NOMO-1 (cell line): ENCODE results near the gene OR51B6.
"Not testable (repeated sequence)": the region's sequence is repeated elsewhere in the genome, so short reads cannot be mapped to it uniquely, and the experiment has no call there.

ENCODE experiments used
- DNase-seq, 2 experiments: peaks; one replicate each; lab custom pipeline; 2025; ENCODE audit not compliant: unreplicated experiment in 2 of 2; lab: John Stamatoyannopoulos, UW

Gene OR51B6, protein sequence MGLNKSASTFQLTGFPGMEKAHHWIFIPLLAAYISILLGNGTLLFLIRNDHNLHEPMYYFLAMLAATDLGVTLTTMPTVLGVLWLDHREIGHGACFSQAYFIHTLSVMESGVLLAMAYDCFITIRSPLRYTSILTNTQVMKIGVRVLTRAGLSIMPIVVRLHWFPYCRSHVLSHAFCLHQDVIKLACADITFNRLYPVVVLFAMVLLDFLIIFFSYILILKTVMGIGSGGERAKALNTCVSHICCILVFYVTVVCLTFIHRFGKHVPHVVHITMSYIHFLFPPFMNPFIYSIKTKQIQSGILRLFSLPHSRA

DNA sequence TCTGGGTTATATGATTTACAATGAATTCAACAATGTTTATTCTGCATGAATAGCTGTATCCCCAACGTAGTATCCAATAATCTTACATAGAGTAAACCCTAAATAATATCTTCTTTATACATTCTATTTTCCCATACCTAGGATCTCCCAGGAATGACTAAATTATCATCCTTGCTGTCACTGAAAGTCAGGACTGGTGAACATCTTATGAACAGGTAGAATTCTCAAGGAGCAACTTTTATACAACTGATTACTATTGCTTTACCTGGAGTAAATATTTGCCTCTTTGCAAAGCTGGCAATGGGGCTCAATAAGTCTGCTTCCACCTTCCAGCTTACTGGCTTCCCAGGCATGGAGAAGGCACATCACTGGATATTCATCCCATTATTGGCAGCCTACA lies at the start of gene OR51B6:
TSS of gene OR51B6 (plus strand) at position 301 of the 400 bp plus-strand sequence. CDS start at position 301, 0 bp downstream.
- DNase-seq, result no peak

DNA sequence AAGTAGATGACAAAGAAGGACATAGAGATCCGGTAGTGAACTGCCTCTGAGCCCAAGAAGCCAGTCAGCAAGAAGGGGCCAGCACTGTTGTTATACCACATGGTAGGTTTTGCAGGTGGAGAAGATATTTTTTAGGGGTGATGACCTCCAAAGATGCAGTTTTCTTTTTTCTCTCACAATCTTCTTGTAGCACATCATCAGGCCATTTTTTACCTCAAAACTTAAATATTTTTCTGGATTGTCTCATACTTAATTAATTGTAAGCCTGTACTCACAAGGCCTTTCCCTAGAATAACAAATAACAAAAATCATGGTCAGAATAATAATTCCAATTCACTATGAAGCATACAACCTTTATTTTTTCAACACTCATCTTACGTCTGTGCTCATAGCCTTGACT lies 49.5 kb upstream of the OR51B6 start, which contains the start of gene OR51B4:
TSS of gene OR51B4 (minus strand) at position 101 of the 400 bp plus-strand sequence. CDS start at position 101, 0 bp downstream.
- DNase-seq, result no peak

DNA sequence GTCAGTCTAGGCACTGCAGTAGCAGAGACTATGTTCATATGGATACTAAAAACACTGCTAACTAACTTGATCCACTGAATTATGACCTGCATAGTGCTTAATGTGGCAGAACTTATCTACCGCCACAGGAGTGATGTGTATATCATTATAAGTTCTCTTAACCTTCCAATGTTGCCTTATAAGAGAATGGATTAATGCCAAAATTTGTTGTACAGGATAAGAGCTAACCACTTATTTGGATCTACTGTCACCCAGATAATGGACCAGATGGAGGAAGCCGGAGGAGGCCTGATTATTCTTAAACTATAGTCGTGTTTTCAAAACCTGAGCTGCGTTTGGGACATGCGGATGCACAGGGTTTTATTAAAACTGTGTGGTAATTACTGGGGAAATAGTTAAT lies 47.7 kb upstream of the OR51B6 start:
- no peak for DNase-seq

DNA sequence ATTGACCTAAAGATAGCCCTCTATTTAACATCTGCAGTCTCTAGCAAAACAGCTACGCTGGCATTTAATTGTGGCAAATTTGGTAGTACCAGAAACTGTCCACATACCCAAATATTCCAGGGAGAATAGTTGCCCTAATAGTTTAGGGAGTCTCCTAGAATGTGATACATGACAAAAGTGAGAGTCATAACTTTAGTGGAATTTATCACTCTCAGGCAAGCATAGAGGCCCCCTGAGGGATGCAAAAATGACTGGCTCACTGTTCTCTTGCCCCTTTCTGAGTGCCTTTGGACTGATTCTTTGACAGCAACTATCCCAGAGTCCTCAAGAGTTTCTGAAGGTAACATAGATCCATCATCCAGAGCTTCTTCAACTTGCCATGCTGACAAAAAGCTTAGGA lies 47.3 kb upstream of the OR51B6 start:
- no peak for DNase-seq

DNA sequence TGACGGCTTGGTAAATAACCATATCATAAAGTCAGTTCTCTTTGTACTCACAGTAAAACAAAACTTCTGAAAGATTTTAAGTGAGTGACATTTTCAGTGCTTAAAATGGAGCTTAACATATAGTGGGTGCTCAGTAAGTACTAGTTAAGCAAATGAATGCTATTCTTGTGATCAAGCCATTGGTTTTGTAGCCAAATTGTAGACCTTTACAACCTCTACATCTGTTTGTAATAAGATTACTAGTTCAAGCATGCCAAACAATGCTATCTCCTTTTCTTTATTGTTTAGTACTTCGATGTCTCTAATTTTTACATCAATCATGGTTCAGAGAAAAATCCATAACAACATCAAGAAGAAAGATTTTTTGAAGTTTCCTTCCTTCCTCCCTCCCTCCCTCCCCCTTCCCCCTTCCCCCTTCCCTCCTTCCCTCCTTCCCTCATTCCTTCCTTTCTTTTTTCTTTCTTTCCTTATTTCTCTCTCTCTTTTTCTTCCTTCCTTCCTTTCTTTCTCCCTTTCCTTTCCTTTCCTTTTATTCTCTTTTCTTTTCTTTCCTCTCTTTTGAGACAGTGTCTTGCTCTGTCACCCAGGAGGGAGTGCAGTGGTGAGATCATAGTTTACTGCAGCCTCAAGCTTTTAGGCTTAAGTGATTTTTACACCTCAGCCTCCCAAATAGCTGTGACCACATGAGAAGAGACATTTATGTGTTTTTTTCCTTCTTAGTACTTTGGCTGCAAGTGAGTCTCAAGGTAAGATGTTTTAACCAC lies 43.9 kb upstream of the OR51B6 start:
- DNase-seq, result no peak

DNA sequence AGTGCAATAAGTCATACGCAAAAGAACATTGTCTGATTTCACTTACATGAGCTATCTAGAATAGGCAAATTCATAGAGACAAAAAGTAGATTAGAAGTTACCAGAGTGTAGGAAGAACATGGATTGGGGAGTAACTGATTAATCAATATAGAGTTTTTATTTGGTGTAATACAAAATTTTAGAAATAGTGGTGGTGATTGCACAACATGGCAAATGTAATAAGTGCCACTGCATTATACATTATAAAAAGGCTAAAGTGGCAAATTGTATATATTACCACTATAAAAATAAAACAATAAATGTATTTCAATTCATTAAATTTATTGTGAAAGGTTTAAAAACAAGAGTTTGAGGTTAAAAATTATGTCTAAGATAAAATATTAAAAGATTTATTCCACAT lies 40.9 kb upstream of the OR51B6 start:
- no peak for DNase-seq

DNA sequence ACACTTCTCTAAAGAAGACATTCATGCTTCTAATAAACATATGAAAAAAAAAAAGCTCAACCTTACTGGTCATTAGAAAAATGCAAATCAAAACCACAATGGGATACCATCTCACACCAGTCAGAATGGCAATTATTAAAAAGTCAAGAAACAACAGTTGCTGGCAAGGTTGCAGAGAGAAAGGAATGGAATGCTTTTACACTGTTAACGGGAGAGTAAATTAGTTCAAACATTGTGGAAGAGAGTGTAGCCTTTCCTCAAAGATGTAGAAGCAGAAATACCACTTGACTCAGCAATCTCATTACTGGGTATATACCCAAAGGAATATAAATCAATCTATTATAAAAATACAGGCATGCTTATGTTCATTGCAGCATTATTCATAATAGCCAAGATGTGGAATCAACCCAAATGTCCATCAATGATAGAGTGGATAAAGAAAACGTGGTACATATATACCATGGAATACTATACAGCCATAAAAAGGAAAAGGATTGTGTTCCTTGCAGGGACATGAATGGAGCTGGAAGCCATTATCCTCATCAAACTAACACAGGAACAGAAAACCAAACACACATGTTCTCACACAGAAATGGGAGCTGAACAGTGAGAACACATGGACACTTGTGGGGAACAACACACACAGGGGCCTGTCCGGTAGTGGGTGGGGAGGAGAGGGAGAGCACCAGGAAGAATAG lies 37.8 kb upstream of the OR51B6 start:
- not testable (repeated sequence) for DNase-seq

GRCh38 chr11:5317292-5317691 lies 34.0 kb upstream of the OR51B6 start:
- no peak for DNase-seq

GRCh38 chr11:5324197-5324596 lies 27.1 kb upstream of the OR51B6 start, which contains the start of gene OR51B2:
OR51B2 (minus strand) TSS chr11:5324297; CDS start chr11:5324297, 0 bp downstream.
- DNase-seq, result no peak

DNA sequence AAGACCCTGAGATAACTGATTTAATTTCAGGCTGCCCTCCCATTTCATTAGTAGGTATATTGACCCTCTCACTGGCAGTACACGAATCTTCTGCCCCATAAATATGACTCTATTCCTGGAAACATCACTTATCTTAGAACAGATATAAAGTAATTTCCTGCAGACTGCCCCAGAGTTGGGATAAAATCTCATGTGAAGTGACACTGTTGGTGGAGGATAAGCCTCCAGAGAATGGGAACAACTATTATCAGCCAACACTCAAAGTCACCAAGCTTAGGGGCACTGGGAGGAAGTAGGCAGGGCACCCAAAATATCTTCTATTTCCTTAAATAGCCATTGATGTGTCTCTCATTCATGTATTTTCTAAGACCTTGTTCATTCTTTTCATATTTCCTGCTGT lies 16.1 kb upstream of the OR51B6 start:
- no peak for DNase-seq

DNA sequence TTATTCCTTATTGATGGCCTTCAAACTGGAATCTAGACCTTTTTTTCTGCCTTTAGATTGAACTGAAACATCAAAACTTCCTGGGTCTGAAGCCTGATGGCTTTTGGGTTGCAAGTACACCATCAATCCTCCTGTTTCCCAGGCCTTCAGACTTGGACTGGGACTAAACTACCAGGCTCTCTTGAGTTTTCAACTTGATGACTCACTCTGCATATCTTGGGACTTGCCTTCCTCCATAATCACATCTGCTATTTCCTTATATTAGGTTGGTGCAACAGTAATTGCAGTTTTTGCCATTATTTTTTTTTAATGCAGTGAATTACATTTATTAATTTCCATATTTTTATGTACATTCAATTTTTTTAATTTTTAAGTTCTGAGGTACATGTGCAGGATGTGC lies 15.0 kb upstream of the OR51B6 start:
- DNase-seq, result no peak

DNA sequence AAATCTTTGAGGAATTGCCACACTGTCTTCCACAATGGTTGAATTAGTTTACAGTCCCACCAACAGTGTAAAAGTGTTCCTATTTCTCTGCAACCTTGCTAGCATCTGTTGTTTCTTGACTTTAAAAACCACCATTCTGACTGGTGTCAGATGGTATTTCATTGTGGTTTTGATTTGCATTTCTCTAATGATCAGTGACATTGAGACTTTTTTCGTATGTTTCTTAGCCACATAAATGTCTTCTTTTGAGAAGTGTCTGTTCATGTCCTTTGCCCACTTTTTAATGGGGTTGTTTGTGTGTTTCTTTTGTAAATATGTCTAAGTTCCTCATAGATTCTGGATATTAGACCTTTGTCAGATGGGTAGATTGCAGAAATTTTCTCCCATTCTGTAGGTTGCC lies 14.1 kb upstream of the OR51B6 start:
- DNase-seq, result not testable (repeated sequence)

DNA sequence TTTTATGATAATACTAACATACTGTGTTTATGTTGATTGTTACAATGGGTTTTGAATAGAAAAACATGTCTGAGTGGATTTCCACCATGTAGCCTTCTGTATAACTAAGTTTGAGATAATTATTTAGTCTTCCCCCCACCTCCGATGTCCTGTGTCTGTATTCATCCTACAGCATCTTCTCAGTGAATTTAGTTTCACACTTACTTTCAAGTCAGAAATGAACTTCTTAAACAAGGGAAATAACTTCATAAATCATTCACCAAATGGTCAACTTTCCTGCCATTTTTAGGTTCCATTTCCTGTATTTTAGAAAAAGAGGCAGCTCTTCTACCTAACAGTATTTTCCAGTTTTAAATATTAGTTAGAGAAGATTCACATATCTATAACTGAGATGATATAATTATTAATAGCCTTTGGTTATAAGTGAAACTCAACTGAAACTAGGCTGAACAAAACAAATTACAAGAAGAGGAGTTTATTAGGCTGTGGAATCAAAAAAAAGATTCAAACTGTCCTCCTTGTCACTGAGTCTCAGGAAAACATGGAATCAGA lies 11.5 kb upstream of the OR51B6 start:
- DNase-seq, result no peak

GRCh38 chr11:5343474-5344335 lies 7.6 kb upstream of the OR51B6 start, which contains the start of gene OR51B5:
OR51B5 (minus strand) TSS chr11:5343524; CDS start chr11:5343524, 0 bp downstream.
- DNase-seq, result no peak

DNA sequence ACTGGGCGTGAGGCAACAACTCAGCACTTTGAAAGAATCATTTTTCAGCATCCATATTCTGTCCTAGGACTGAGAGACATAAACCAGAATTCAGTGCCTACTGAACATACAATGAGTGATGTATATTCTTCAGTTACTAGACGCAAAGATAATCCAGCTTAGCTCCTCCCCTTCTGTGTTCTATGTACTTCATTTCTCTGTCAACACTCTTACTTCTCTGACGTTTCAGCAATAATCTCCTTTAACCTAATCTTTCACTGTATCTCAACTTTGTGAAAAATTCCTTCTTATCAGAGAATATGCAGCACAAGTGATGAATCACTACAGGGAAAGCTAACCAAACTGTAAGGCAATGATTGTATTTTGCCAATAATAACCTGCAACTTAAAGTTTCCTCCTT lies 5.5 kb upstream of the OR51B6 start:
- DNase-seq, result no peak

DNA sequence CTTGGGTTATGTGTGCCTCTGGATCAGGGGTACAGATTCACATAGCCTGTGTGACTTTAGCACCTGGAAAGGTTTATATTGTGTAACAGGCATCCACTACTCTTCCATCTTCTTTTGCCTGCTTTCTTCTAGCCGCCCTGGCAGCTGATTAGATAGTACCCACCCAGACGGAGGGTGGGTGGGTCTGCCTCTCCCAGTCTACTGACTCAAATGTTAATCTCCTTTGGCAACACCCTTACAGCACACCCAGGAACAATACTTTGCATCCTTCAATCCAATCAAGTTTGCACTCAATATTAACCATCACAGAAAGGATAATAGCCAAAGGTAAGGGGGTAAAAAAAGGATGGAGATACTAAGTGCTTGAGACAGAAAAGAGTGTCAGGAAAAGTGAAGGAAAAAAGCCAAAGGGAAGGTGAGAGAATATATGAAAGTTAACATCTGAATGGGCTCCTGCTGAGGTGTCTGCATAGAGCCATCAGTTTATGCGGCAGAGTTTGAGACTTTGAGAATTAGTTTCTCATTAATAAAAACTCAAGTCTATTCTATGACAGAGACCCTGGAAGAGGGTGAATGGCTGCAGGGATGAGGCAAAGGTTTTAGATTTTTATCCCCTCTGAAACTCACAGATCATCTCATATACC lies 2.6 kb upstream of the OR51B6 start:
- no peak for DNase-seq

DNA sequence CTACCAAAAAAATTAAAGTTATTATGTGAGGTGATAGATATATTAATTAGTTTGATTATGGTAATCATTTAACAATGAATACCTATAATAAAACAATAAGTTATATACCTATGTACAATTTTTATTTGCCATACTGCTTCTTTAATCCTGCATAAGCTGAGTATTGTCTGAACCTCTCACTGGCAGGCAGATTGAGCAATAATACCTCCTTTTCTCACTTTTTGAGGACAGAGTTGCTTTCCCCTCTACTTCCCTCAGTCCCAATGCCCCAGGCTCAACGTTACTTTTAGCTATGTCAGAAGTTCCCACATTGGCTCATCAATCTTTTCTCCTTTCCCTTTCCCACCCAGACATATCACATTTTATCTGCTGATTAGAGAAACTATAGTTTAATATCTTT lies 1.8 kb upstream of the OR51B6 start:
- no peak for DNase-seq

- not testable (repeated sequence) for DNase-seq
These were observed 4.7 kb downstream of the OR51B6 start for GRCh38 chr11:5356031-5356430.

DNA sequence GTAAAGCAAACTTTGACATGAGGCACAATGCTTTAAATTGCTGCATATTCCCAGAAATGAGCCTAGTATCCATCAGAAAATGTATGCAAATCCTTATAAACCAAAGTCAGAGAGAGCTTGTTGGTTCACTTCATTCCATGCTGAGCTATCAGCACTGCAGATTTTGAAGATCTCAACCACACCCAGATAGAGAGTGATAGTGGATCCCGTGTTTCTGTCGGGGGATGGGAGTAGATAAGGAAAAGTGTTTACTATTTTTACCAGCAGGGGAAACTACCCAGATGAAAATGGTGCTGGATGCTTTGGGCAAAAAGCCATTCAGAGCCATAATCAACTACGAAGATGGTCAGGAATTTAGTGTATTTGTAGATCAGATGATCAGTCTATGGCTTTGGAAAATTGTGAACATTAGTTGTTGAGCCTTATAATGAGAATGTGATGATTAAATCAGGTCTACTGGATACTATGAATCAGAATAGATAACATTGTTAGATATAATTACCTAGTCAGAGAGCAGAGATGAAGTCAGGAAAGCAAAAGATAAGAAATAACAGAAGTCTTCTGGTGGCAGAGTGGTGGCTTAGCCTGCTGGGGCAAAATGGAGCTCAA lies 10.8 kb downstream of the OR51B6 start:
- no peak for DNase-seq
